Smooth muscle cell (in vitro differentiated cells): ENCODE measurements around the gene FBXO15. TPM values are rescaled to one million over a fixed set of nuclear protein-coding genes. Genes with fewer than 3 reads are reported as not detected.

Experiments
- DNase-seq: peaks from one replicate; lab custom pipeline; 2025; ENCODE audit not compliant: unreplicated experiment; lab: John Stamatoyannopoulos, UW
- H2AFZ ChIP-seq: fragments of 200-600 bp; sonication (generic); 2 replicates; pipeline ENCODE4 v1.6.0; 2016; ENCODE audit warnings: antibody characterized with exemption, low read depth, mild to moderate bottlenecking
- H3F3A ChIP-seq: fragments of 200-600 bp; sonication (generic); 2 replicates; pipeline ENCODE4 v1.6.0; 2017; ENCODE audit warnings: antibody characterized with exemption, low read depth
- H3K27ac ChIP-seq: fragments of 200-600 bp; sonication (generic); 2 replicates; pipeline ENCODE4 v1.5.1; 2016; ENCODE audit warnings: low read depth, mild to moderate bottlenecking
- H3K27me3 ChIP-seq: fragments of 200-600 bp; sonication (generic); 2 replicates; pipeline ENCODE4 v1.6.1; 2016; ENCODE audit warnings: low read depth, mild to moderate bottlenecking
- H3K36me3 ChIP-seq: fragments of 200-600 bp; sonication (generic); 2 replicates; pipeline ENCODE4 v1.5.1; 2016; ENCODE audit warnings: low read depth
- H3K4me1 ChIP-seq: fragments of 200-600 bp; sonication (generic); 2 replicates; pipeline ENCODE4 v1.5.1; 2016; ENCODE audit warnings: low read depth
- H3K4me2 ChIP-seq: fragments of 200-600 bp; sonication (generic); 2 replicates; pipeline ENCODE4 v1.6.0; 2016; ENCODE audit warnings: mild to moderate bottlenecking
- H3K4me3 ChIP-seq: fragments of 200-600 bp; sonication (generic); 2 replicates; pipeline ENCODE4 v1.5.1; 2016; ENCODE audit warnings: mild to moderate bottlenecking
- H3K79me2 ChIP-seq: fragments of 200-600 bp; sonication (generic); 2 replicates; pipeline ENCODE4 v1.6.0; 2016; ENCODE audit warnings: low read depth, mild to moderate bottlenecking
- H3K9ac ChIP-seq: fragments of 200-600 bp; sonication (generic); 2 replicates; pipeline ENCODE4 v1.6.0; 2016; ENCODE audit warnings: low read depth
- H3K9me3 ChIP-seq: fragments of 200-600 bp; sonication (generic); replicated peaks from 2 replicates; pipeline ENCODE4 v1.5.1; 2016; ENCODE audit warnings: low read depth
- H4K20me1 ChIP-seq: fragments of 200-600 bp; sonication (generic); 2 replicates; pipeline ENCODE4 v1.6.0; 2016; ENCODE audit warnings: low read depth
- WGBS: methylation state at CpG from one replicate; pipeline ENCODE4 v1.1.7; 2016; ENCODE audit warnings: low lambda C conversion rate; 5-methylcytosine and 5-hydroxymethylcytosine counted together
- polyA plus RNA-seq: library from polyadenylated mRNA; unstranded; fragments of >200 nt; fragmentation: Nextera tagmentation; extraction: Ambion mirVana; gene quantifications from 2 replicates; pipeline ENCODE4 v1.2.1, GENCODE V29; 2016
- total RNA-seq: library from RNA; depleted of rRNA; stranded (reverse); fragments of >200 nt; gene quantifications from 2 replicates; pipeline ENCODE4 v1.2.3, GENCODE V29; 2014
- TF ChIP-seq, protein P1 (sequence below): fragments of 200-600 bp; sonication (generic); IDR thresholded peaks from 2 replicates; pipeline ENCODE4 v1.5.1; 2017; ENCODE audit warnings: borderline replicate concordance, mild to moderate bottlenecking, antibody characterized with exemption; ENCODE audit not compliant: insufficient read depth, poor library complexity, severe bottlenecking

The FBXO15 gene
- total and polyA plus RNA-seq, 2 experiments from 2014 or later = 2.2 to 7.8 TPM

DNA sequence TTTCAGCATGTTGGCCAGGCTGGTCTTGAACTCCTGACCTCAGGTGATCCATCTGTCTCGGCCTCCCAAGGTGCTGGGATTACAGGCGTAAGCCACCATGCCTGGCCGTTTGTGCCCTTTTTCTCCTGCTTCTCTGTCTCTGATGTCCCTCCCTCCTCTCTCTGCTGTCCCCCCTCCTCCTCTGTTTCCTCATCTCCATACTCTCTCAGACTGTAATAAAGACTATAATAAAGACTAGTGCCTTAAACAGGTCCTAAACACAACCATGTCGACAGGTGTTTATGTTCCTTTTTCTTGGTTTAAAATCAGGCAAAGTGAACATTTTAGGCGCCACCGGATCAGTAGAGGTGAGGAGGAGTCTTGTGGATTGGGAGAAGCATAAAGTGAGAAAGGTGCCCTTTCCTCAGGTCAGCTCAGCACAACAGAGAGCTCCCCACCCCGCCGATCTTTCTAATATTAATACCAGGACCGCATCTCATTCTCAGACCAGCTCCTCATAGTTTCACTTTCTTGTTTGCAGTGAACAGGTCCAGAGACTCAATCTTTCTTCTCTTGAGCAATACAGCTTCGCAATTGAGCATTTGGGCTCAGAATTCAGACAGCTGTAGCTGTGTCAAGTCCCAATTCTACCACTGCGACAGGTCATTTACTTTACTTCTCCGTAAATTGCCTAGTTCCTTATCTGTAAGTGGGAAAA lies 24.4 kb upstream of the FBXO15 start:
- TF ChIP-seq, protein P1, sequence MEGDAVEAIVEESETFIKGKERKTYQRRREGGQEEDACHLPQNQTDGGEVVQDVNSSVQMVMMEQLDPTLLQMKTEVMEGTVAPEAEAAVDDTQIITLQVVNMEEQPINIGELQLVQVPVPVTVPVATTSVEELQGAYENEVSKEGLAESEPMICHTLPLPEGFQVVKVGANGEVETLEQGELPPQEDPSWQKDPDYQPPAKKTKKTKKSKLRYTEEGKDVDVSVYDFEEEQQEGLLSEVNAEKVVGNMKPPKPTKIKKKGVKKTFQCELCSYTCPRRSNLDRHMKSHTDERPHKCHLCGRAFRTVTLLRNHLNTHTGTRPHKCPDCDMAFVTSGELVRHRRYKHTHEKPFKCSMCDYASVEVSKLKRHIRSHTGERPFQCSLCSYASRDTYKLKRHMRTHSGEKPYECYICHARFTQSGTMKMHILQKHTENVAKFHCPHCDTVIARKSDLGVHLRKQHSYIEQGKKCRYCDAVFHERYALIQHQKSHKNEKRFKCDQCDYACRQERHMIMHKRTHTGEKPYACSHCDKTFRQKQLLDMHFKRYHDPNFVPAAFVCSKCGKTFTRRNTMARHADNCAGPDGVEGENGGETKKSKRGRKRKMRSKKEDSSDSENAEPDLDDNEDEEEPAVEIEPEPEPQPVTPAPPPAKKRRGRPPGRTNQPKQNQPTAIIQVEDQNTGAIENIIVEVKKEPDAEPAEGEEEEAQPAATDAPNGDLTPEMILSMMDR = no peak
- H3F3A ChIP-seq = no peaks in the 10 kb centered on the region
- no peak overlapping the region for H3K9ac ChIP-seq
- H3K4me1 ChIP-seq = no peaks in the 10 kb centered on the region
- no peak overlapping the region for H2AFZ ChIP-seq
- H3K36me3 ChIP-seq = no peaks in the 10 kb centered on the region
- no peak for DNase-seq
- no peaks in the 10 kb centered on the region for H3K79me2 ChIP-seq
- no peak overlapping the region for H3K4me3 ChIP-seq
- WGBS = 88% methylated on average over 12 of the region's 12 CpGs
- H3K27me3 ChIP-seq = peaks cover 29% of the 10 kb centered on the region
- no peak overlapping the region for H3K4me2 ChIP-seq
- no peaks in the 10 kb centered on the region for H3K9me3 ChIP-seq
- no peak overlapping the region for H3K27ac ChIP-seq
- H4K20me1 ChIP-seq = no peaks in the 10 kb centered on the region

DNA sequence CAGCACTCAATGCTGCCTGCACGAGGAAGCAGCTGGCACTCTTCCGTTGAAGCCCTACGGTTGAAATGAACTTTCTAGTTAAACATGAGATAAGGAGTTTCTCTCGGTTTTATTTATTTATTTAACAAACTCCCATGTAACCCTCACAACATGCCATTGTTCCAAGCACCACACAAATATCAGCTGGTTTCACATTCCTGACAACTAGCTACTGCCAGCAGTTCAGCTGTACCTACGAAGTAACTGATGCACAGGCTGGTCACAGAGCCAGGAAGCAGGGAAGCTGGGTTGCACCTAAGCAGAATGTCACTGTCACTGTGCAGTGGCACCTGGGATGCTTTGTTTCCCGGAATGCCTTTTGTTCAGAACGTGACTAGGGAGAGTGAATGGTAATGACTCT lies 18.8 kb upstream of the FBXO15 start:
- Histone ChIP-seq H3K4me3 (no peak overlapping the region), H3K9me3 (no peaks in the 10 kb centered on the region), H3K36me3 (no peaks in the 10 kb centered on the region), H3K4me1 (no peaks in the 10 kb centered on the region), H3K27me3 (peaks cover 17% of the 10 kb centered on the region), H3K79me2 (no peaks in the 10 kb centered on the region), H3K27ac (no peak overlapping the region), H3F3A (no peaks in the 10 kb centered on the region), H2AFZ (no peak overlapping the region), H3K4me2 (no peak overlapping the region), H3K9ac (no peak overlapping the region), H4K20me1 (no peaks in the 10 kb centered on the region)
- WGBS = 75% methylated on average over 7 of the region's 7 CpGs
- TF ChIP-seq, protein P1 = no peak
- DNase-seq = no peak

DNA sequence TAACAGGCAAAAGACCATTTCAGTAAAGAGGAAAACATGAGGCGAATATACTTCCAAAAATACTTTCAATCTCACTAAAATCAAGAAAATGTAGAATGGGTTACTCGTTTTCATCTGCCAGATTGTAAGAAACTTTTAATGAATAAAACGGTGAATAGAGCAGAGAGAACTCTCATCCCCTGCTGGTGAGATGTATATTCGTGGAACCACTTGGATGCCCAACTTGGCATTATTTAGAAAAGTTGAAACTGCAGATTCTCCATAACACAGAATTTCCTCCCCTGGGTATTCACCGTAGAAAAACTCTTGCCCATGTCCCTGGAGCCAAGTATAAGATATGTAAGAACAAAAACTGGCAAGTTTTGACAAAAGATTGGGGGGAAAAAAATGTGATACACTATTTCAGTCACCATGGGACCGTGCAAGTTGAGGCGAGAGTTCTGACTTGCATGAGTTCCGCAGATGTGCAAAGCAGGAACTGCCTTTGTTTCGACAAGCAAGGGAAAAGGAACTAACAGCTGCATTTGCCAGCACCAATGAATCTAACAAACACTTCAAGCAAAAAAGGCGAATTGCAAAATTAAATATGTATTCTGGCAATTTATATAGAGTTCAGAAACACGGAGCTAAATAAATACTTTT lies 15.5 kb upstream of the FBXO15 start:
- Histone ChIP-seq H3K4me2 (no peak overlapping the region), H3K4me1 (no peaks in the 10 kb centered on the region), H3K36me3 (no peaks in the 10 kb centered on the region), H3K4me3 (no peak overlapping the region), H3K79me2 (no peaks in the 10 kb centered on the region), H3K27ac (no peak overlapping the region), H4K20me1 (no peaks in the 10 kb centered on the region), H3K27me3 (no peaks in the 10 kb centered on the region), H3K9me3 (no peaks in the 10 kb centered on the region), H3K9ac (no peak overlapping the region), H3F3A (no peaks in the 10 kb centered on the region), H2AFZ (no peak overlapping the region)
- WGBS = 90% methylated on average over 11 of the region's 11 CpGs
- DNase-seq = no peak
- TF ChIP-seq, protein P1 = no peak
